Hindlimb muscle (tissue), 1 donor: ENCODE data around the gene DIPK1B. TPM values are rescaled to one million over a fixed set of nuclear protein-coding genes. Genes with fewer than 3 reads are reported as not detected.

Experiments
- DNase-seq: peaks from one replicate; pipeline ENCODE4 v3.0.0-alpha.2; 2013
- polyA plus RNA-seq: library from polyadenylated mRNA; unstranded; fragments of 120-200 nt; gene quantifications from one replicate; pipeline ENCODE4 v1.2.1, GENCODE V29; 2013; ENCODE audit not compliant: insufficient read length

DIPK1B gene
- polyA plus RNA-seq, 1 donor, result 20.4 TPM

DNA sequence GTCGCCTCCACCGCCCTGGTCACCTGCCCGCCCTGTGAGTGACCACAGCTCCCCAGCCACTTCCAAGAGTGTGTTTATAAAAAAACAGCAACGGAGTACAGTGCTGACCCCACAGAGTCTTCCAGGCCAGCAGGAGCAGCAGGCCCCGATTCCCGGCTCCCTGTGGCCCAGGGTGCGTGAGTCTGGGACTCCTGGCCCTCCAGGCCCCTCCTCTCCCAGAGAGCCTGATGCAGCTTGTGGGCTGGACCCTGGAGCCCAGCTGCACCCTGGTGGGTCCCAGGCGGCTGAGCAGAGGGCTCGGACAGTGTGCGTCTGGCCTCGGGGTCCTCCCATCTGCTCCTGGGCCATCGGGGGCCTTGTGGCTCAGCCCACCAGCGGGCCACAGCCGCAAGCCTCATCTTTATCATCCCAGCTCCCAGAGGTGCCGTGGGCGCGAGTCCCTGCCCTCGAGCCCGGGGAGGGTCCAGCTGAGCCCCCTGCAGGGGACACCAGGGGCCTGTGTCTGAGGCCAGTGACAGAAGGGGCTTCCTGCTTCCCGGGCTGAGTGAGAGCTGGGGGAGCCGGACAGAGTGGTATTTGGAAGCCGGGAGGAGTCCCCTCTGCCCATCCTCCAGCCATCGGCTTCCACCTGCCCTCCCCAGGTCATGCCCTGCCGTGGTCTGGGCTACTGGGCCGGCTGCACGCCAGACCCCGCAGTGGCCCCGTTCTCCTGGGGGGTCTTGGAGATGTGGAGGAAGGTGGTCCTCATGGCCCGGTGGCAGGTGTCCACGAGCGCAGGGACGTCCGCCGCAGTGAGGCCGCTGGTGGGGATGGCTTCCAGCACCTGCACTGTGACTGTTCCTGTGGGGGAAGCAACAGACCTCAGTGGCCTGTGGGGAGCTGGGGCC is 39.0 kb upstream of the DIPK1B start:
- no peak for DNase-seq

GRCh38 chr9:136673975-136674785 is 38.2 kb upstream of the DIPK1B start:
- DNase-seq, result no peak

DNA sequence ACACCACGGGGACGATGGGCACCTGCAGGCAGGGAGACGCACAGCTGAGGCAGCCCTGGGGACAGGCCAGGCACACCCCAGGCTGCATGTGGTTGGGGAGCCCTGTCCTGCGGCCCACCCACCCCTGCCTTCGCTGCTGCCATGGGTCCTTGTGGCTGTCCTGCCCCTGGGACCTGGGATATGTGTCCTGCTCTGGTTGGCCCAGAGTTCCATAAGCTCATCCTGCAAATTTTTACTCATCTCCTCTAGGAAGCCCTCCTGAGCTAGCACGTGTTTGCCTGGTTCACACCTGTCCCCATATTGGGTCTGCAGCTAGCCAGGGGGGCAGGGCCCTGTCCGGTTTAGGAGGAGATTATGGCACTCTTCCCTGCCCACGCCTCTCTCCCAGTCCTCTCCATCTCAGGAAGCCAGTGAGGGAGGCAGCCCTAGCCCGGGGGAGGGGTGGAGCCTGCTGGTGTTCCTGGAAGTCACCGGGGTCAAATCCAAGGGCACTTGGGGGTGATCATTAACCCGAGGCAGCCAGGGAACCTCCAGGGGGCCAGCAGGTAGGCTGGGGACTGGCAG is 37.5 kb upstream of the DIPK1B start:
- no peak for DNase-seq

GRCh38 chr9:136675477-136676296 is 36.7 kb upstream of the DIPK1B start:
- no peak for DNase-seq

- no peak for DNase-seq
Measured at GRCh38 chr9:136676297-136676794, 36.0 kb upstream of the DIPK1B start.

DNA sequence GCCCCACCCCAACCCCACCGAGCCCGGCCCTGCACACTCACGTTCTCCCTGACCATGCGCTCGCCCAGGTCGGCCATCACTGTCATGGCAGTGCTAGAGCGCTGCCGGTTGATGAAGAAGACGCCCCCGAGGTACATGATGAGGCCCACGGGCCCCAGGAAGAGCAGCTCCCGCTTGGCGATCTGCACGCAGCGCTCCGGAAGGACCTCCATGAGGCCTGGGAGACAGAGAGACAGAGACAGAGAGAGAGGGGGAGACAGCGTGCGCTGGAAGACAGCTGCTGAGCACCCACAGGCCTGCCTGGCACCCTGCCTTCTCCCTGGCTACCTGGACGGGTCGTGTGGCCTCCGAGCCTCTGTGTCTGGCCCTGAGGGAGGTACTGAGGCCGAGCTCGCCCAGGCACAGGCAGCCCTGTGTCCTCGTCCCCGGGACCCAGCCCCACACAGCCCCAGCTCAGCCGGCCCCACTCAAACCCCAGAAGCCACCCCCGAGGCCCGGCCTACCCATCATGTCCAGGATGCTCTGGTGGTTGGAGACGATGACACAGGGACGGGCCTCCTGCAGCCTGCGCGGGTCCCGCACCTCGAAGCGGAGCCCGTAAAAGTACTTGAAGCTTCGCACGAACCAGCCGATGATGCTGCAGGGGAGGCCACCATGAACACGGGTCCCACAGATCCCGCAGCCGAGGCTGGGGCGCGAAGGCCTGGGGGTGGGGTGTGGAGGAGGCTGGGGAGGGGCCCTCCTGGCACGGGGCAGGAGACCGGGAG is 35.3 kb upstream of the DIPK1B start:
- no peak for DNase-seq

DNA sequence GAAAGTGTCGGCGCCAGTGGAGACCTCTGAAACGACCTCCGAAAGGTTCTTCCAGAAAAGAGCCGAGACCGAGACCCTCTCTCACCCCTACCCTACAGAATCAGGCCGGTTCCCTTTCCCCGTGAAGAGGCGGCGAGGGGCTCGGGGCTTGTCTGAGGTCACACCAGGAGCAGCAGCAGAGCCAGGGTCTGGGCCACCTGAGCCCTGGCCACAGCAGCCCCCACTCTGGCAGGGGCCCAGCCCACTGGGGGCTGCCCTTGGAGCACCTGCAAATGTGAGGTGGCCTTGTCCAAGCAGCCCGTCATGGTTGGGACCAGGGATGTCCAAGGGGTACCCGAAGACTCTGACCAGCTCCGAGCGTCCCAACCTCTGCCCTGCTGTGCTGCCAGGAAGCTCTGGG is 34.3 kb upstream of the DIPK1B start:
- DNase-seq, result no peak

- no peak for DNase-seq
Measured at GRCh38 chr9:136678624-136679023, 33.7 kb upstream of the DIPK1B start.

DNA sequence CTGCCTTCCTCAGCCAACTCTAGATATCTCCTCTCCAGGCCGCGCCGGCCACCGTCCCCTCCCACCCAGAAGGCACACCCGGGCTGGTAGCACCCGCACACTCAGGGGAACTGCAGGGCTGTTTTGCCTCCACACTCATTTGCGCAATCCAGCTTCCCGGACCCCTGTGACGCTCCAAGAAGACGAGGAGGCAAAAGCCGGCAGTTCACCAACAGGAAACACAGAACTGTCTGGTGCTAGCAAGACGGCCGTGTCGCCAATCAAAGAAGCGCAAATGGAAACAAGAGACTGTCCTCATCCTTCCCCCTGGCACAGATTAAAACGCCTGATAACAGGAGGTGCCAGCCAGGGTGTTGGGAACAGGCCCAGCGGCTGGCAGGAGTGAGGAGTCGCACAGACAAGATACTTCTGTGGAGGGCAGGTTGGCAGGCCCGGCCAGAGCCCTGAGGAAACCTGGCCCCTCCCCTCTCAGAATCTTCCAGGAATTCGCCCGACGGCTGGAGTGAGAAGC is 32.9 kb upstream of the DIPK1B start:
- DNase-seq, result no peak

DNA sequence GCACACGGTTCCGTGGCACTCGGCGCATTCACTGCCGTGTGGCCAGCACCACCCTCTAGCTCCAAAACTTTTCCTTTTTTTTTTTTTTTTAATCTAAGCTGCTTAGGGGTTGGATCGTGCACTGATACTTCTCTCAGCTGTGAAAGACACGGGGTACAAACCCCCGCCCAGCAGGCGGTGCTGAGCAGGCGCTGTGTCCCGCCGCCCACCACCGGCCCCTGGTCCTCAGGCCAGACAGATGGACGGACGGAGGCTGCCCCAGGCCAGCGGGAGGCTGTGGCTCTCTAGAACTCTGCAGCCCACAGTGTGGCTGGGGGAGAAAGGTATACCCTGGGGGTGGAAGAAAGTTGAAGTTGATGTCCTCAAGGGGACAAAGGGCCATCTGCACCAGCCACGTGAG is 31.3 kb upstream of the DIPK1B start:
- DNase-seq, result no peak

GRCh38 chr9:136681945-136682699 is 30.2 kb upstream of the DIPK1B start:
- DNase-seq, result no peak

DNA sequence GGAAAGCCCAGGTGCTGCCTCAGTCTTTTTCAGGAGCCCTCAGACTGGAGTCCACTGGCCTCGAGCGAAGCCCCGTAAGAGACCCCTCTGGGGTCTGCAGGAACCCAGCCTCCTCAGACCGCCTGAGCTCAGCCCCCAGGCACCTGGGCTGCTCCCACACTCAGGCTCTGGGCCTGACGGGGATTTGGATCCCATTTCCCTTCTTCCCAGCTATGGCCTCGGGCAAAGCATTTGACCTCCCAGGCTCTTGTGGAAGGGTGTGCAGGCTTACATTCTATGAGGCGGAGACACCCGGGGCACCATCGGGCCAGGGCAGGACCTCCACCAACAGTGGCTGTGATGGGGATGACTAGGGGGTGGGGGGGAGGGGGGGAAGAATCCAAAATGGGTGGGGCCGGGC is 29.7 kb upstream of the DIPK1B start:
- DNase-seq, result no peak

- no peak for DNase-seq
Measured at GRCh38 chr9:136683173-136683745, 29.1 kb upstream of the DIPK1B start.

DNA sequence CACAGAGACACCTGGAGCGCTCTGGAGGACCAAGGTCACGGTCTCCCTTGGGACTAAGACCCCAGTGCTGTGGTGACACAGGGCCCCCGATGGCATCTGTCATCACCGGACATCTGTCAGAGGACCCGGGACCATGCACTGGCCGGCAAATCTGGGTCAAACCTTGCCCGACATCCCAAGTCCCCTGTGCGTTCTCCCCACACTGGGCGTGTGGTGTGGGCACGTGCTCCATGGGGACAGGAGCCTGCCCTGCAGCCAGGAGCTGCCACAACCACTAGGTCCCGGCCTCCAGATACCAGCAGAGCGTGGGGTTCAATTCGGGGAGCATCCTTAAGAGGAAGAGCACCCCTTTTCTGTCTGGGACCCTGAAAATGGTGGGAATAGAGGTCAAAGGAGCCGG is 28.6 kb upstream of the DIPK1B start:
- no peak for DNase-seq

DNA sequence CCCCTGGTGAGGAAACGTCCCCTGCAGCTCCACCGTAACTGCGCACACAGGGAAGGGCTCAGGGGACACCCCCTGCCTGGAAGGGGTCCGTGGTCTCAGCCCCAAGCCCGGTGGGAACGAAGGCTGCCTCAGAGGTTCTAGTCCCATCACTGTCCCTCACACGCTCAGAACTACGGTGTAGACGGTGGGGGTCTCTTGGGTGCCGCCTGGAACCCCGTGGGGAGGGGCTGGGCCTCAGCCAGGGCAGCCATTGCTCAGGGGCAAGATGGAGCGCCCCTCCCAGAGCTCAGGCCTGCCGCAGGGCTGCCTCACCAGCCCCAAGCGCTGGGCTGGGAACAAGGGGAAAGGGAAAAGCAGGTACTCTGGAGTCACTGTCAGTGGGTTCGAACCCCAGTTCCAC is 28.0 kb upstream of the DIPK1B start:
- DNase-seq, result no peak

DNA sequence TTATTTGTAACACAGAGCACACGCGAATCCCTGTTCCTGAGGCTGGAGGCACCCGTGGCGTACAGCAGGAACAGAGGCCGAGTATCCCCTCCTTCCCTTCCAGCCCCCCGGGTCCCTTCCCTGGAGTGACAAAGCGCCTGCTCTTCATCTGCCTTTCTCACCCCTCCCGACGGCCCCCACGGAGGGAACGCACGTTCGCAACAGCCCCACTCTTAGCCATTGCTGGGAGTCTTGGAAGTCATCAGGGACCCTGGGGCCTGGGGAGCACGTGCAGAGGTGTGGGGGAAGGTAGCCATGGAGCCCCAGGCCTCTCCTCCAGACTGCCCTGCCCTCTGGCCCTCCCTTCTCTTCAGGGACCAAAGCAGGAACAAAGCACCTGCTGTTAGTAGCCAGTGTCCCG is 27.6 kb upstream of the DIPK1B start:
- DNase-seq, result no peak

DNA sequence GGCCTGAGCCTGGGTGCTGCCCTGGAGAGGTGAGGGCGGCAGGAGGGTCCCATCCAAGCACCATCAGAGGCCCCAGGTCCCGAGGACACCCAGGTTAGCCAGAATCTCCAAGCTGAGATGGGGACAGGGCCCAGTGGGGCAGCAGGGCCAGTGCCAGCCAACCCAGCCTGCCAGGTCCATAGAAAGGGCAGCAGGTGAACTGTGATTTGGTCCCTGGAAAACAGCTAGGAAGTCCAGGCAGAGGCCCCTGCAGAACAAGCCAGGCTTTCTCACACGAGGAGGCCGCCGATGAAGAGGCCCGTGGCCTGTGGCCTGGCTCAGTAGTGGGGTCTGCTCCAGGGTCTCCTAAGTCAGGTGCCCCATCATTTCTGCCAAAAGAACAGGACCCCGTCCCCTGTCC is 27.2 kb upstream of the DIPK1B start:
- DNase-seq, result no peak

- DNase-seq, result no peak
Measured at GRCh38 chr9:136685790-136686533, 26.4 kb upstream of the DIPK1B start.

GRCh38 chr9:136686534-136686793 is 25.9 kb upstream of the DIPK1B start:
- DNase-seq, result no peak
